Fibroblast of mammary gland (primary cell): ENCODE measurements around the gene TNFRSF9.
A peak's percentile ranks its signal among the peaks of the same experiment; 100 is the strongest.

ENCODE experiments used
- DNase-seq: peaks from one replicate; pipeline ENCODE4 v3.0.0-alpha.2; 2010; ENCODE audit warnings: low read depth
- H3K4me3 ChIP-seq: 2 replicates; pipeline ENCODE4 v1.5.1; 2011; ENCODE audit warnings: low read depth, mild to moderate bottlenecking, low read length, moderate library complexity; ENCODE audit not compliant: control insufficient read depth
- CTCF ChIP-seq: conservative IDR thresholded peaks from 2 replicates; pipeline ENCODE4 v1.5.1; 2011; ENCODE audit warnings: low read depth, low read length, inconsistent platforms; ENCODE audit not compliant: control insufficient read depth, insufficient read depth

Gene TNFRSF9

GRCh38 chr1:7948960-7949359 is 8.3 kb upstream of the TNFRSF9 start:
- no peak overlapping the region for H3K4me3 ChIP-seq
- peak; percentile 91 for DNase-seq
- TF ChIP-seq CTCF = no peak

DNA sequence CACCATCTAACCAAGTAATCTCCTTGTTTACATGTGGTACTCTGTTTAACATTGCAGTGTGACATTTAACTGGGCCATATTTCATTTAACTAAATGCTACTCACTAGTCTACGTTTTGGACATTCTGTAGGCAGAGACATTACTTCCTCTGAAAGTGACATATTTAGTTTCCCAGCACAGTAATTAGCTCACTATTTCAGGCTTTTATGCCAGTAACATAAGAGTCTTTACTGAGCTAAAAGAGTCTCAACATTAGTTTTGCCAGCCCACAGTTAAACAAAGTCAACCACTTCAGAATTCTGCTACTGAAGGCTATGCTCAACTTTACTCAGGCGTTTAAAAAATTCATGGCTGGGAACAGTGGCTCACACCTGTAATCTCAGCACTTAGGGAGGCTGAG is 2.6 kb upstream of the TNFRSF9 start:
- DNase-seq = no peak
- TF ChIP-seq CTCF = no peak
- no peak overlapping the region for H3K4me3 ChIP-seq

DNA sequence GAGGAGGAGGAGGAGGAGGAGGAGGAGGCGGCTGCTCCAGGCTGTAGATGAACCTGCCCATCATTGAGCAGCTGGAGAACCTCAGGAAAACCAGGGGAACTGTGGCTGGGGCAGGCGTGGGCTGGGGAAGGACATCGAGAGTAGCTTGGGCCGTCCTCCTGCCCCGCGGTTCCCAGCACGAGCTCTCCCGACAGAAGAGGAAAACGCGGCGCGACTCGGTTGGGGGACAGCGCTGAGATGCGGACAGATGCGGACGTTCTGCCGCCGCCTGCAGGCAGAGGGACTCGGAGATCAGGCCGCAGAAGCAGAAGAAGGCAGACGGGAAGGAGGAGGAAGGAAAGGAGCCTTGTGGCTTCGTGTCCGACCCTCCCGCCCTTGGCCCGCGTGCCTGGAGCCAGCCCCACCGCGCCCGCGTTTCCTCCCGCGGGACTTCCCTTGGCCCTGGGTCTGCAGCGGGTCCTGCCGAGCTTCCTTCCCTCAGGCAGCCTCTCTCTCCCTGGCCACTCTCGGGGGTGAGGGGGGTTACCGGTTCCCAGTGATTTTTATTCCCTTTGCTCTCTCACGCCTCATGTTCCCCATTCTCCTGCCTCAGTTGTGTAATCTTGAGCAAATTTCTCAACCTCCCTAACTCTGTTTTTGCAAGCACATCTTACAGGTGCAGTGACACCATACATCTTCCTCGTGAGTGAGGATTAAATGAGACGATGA is 1.7 kb upstream of the TNFRSF9 start:
- peak overlapping the region; percentile 9 for H3K4me3 ChIP-seq
- peak; percentile 39 for TF ChIP-seq CTCF
- DNase-seq = peak; percentile 44

GRCh38 chr1:7941437-7941793 is 776 bp upstream of the TNFRSF9 start:
- no peak for TF ChIP-seq CTCF
- no peak overlapping the region for H3K4me3 ChIP-seq
- DNase-seq = peak; percentile 78

DNA sequence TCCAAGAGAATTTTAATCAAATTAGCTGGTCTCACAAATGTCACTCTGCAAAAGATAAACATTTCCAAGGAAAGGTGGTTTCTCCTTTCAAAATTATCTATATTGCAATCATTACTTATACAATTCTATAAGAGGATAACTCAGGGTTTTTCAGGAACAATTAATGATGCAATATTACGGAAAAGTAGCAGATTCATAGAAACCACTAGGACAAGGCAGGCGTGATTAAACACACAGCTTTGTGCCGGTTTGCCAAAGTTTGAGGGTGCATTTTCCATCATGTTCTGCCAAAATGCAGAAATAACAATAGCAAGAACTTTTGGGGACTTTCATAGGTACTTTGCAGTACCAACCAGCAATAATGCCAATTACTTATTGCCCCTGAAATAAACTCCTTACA is 605 bp downstream of the TNFRSF9 start:
- peak; percentile 34 for DNase-seq
- no peak overlapping the region for H3K4me3 ChIP-seq
- no peak for TF ChIP-seq CTCF

GRCh38 chr1:7938070-7938469 is 2.6 kb downstream of the TNFRSF9 start:
- no peak for TF ChIP-seq CTCF
- H3K4me3 ChIP-seq = no peak overlapping the region
- no peak for DNase-seq

DNA sequence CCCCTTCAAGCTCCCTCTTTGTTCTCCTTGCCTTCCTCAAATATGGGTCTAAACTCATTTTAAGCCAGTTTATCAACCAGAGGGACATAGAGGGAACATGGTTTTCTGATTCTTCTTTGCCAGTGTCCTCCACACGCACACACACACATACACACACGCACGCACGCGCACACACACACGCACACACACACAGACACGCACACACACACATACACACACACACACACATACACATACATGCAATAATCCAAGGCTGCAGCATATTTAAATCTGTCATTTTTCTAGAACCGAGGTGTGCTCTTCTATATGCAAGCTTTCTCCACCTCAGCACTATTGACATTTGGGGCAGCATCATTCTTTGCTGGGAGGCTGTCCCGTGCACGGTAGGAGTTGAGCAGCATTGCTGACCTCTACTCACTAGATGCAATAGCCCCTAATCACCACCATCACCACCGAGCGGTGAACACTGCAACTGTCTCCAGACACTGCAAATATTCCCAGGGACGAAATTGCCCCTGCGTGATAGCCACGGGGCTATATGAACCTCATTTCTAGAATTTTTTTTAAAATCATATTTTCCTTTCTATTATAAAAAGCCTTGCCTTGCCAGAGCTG is 8.0 kb downstream of the TNFRSF9 start:
- TF ChIP-seq CTCF = no peak
- DNase-seq = no peak
- no peak overlapping the region for H3K4me3 ChIP-seq
